LNCaP clone FGC (cell line): ENCODE data around the gene HNRNPA0.

ENCODE experiments used
- DNase-seq: peaks from one replicate; pipeline ENCODE4 v3.0.0-alpha.2; 2011; ENCODE audit warnings: low read depth
- H3K4me3 ChIP-seq: 2 replicates; pipeline ENCODE4 v1.5.1; 2011; ENCODE audit warnings: mild to moderate bottlenecking, low read depth, low read length, control low read depth
- TF ChIP-seq, protein P1 (sequence below): IDR thresholded peaks from 2 replicates; pipeline ENCODE4 v1.5.1; 2012; ENCODE audit warnings: mild to moderate bottlenecking; ENCODE audit not compliant: control insufficient read depth, insufficient read depth; ENCODE audit errors: extremely low read depth

The HNRNPA0 gene

DNA sequence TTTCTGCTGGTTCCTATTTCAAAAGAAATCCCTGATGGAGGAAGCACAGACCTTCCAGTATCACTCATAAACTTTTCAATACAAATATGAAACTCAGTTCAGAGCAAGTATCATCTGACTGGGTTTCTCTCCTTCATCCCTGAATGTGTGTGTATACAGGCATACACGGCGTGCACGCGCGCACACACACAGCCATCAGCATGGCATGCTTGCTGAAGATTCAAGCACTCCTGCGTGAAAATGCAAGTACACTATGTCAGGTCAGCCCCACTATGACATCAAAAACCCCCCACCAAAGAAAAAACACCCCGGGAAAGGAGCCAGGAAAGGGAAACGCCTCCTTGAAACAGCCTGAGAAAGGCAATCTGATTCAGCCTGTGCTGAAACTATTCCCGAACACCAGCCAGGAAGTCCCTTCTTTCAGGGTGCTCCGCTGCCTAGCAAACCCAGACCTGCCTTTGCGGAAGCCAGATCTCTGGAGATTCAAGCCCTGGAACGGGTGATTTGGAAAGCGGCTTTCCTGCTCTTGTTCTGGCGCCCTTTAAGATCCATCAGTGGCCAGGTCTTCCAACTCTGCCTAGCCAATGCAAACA lies 19.1 kb downstream of the HNRNPA0 start:
- TF ChIP-seq, protein P1, sequence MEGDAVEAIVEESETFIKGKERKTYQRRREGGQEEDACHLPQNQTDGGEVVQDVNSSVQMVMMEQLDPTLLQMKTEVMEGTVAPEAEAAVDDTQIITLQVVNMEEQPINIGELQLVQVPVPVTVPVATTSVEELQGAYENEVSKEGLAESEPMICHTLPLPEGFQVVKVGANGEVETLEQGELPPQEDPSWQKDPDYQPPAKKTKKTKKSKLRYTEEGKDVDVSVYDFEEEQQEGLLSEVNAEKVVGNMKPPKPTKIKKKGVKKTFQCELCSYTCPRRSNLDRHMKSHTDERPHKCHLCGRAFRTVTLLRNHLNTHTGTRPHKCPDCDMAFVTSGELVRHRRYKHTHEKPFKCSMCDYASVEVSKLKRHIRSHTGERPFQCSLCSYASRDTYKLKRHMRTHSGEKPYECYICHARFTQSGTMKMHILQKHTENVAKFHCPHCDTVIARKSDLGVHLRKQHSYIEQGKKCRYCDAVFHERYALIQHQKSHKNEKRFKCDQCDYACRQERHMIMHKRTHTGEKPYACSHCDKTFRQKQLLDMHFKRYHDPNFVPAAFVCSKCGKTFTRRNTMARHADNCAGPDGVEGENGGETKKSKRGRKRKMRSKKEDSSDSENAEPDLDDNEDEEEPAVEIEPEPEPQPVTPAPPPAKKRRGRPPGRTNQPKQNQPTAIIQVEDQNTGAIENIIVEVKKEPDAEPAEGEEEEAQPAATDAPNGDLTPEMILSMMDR: no peak
- no peak overlapping the region for H3K4me3 ChIP-seq
- no peak for DNase-seq

DNA sequence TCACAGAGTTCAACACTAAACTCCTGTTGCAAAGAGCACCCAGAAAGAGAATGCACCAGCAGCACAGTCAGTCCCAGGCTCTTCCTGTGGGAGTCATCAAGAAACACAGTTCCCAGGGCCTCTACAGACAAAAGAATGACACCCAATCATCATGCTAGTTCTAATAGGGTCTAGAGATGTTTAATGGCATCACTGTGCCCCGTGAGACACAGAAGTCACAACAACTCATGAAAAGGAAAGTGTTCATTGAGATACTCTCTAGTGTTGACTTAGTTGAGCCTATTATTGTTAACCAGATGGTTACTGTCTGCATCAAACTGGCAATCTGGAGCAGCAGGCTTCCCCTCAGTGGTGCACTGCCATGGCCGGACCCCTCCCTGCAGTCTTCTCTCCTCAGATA lies 19.8 kb downstream of the HNRNPA0 start:
- TF ChIP-seq, protein P1: no peak
- H3K4me3 ChIP-seq: no peak overlapping the region
- DNase-seq: no peak

- TF ChIP-seq, protein P1: no peak
- no peak overlapping the region for H3K4me3 ChIP-seq
These were observed 20.2 kb downstream of the HNRNPA0 start for GRCh38 chr5:137733922-137734321.

DNA sequence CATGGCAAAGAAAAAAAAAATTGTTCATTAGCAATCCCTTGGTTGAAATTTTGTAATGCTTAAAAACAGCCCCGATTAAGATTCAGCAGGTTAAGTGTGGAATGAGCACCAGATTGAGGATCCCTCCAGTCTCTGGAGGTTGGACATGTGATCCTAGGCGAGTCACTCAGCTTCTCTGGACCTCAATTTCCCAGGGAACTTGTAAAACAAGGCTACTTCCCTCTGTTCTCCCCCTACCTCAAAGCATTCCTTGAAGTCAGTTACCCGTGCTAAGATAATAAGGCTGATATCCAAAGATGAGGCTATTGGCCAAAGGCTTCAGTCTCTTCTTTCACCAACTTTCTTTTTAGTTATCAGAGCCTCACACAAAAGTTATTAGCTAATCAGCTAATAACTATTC lies 21.2 kb downstream of the HNRNPA0 start:
- no peak for DNase-seq

More at GRCh38 chr5:137733922-137734321, 20.2 kb downstream of the HNRNPA0 start:
- DNase-seq: no peak

DNA sequence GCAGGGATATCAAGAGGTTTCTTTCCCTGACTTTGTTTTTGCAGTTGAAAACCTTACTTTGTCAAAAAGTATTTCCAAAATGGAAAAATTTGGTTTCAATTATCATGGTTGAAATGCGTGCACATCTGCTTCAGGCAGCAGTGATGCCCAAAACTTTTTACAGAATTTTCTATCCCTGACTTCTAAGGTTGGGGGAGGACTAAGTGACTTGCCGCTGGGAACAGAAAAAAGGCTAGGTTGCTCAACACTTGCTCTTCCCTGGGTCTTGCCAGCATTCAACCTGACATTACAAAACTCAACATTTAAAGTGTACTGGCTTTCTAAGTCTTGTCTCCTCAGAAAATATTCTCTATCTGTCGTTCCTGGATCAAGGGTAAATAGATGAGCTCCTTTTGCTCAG lies 23.0 kb downstream of the HNRNPA0 start:
- TF ChIP-seq, protein P1: no peak
- no peak for DNase-seq
- H3K4me3 ChIP-seq: no peak overlapping the region

More for the DNA sequence above, 21.2 kb downstream of the HNRNPA0 start:
- no peak overlapping the region for H3K4me3 ChIP-seq
- TF ChIP-seq, protein P1: no peak

GRCh38 chr5:137730336-137730735 lies 23.8 kb downstream of the HNRNPA0 start:
- no peak for DNase-seq
- H3K4me3 ChIP-seq: no peak overlapping the region
- TF ChIP-seq, protein P1: no peak

- TF ChIP-seq, protein P1: no peak; the same call in 1 of the 2 replicates
- no peak for DNase-seq
- H3K4me3 ChIP-seq: no peak overlapping the region
These were observed 26.1 kb downstream of the HNRNPA0 start for GRCh38 chr5:137728048-137728447.
